H7 (cell line): Measurements from ENCODE around the gene PPID. TPM values are rescaled to one million over a fixed set of nuclear protein-coding genes. Genes with fewer than 3 reads are reported as not detected.
"Not testable (repeated sequence)": the region's sequence is repeated elsewhere in the genome, so short reads cannot be mapped to it uniquely, and the experiment has no call there.

ENCODE experiments used
- DNase-seq: peaks from one replicate; pipeline ENCODE4 v3.0.0; 2012
- H3K27me3 ChIP-seq: 2 replicates; pipeline ENCODE4 v1.6.0; 2011; ENCODE audit warnings: mild to moderate bottlenecking, low read length; ENCODE audit not compliant: control insufficient read depth, insufficient read depth
- H3K36me3 ChIP-seq: replicated peaks from 2 replicates; pipeline ENCODE4 v1.5.1; 2011; ENCODE audit warnings: low read length; ENCODE audit not compliant: control insufficient read depth, insufficient read depth
- H3K4me3 ChIP-seq: 2 replicates; pipeline ENCODE4 v1.5.1; 2011; ENCODE audit warnings: low read depth, mild to moderate bottlenecking, control low read depth, low read length, moderate library complexity; ENCODE audit not compliant: insufficient read depth
- total RNA-seq: library from RNA; depleted of rRNA; stranded (reverse); fragments of >200 nt; shearing (Covaris generic); gene quantifications from 2 replicates; pipeline ENCODE4 v1.2.3, GENCODE V29; 2014; rRNA removed

PPID gene
- total RNA-seq, 1 experiment from 2014 or later: 31.1 TPM

DNA sequence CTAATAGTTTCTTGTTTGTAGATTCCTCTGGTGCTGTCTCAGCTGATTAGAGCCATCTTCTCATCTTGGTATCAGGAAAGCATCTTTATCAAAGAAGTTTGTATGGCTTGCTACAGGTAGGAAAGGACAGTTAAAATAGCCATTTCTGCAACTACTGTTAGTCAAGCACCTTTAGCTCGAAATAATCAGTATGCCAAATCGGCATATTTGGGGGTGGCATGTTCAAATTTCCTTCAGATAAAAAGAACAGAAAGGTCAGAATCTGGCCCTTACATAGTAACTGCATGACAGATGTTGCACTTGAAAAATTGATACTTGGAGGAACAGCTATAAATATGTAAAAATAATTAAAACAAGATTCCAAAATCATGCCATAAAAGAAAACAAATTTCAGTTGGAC, 56.3 kb downstream of the PPID start:
- Histone ChIP-seq H3K36me3 (peaks cover 1% of the 10 kb centered on the region; the same call in 1 of the 2 replicates), H3K27me3 (no peaks in the 10 kb centered on the region), H3K4me3 (no peak overlapping the region)
- DNase-seq: no peak

DNA sequence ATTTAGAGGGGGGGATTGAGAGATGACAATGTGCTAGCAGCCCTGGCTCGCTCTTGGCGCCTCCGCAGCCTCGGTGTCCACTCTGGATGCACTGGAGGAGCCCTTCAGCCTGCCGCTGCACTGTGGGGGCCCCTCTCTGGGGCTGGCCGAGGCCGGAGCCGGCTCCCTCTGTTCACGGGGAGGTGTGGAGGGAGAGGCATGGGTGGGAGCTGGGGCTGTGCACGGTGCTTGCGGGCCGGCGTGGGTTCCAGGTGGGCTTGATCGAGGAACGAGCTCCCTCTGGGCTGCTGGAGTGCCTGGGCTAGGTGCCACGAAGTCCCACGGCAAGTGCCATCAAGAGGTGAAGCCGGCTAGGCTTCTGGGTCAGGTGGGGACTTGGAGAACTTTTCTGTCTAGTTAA, 58.4 kb downstream of the PPID start:
- H3K4me3 ChIP-seq: no peak overlapping the region
- DNase-seq: no peak
- no peaks in the 10 kb centered on the region for H3K27me3 ChIP-seq
- H3K36me3 ChIP-seq: peaks cover 1% of the 10 kb centered on the region; the same call in 1 of the 2 replicates

DNA sequence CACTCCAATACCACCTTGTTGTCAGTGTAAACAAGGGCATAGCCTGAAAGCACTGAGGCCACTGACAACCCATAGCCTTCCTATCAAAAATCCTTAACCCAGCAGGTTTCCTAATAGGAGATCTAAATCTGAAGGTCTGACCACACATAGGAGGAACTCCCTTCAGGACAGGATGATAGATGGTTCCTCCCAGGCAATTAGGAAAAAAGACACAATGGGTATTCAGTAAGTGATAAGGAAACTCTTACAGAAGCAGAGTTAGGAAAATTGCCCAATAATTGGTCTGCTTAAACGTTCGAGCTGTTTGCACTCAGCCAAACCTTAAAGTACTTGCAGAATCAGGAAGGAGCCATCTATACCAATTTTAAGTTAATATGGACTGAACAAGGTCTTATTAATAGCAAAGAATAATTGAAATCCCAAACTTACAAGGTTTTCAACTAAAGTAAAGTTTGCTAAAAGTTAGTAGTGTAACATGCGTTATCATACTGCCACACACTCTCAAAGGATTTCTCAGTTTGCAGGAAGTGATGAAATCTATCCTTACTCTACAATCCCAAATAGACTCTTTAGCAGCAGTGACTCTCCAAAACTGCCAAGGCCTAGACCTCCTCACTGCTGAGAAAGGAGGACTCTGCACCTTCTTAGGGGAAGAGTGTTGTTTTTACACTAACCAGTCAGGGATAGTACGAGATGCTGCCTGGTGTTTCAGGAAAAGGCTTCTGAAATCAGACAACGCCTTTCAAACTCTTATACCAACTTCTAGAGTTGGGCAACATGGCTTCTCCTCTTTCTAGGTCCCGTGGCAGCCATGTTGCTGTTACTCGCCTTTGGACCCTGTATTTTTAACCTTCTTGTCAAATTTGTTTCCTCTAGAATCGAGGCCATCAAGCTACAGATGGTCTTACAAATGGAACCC, 59.2 kb downstream of the PPID start:
- not testable (repeated sequence) for H3K27me3 ChIP-seq, H3K4me3 ChIP-seq, H3K36me3 ChIP-seq, DNase-seq

DNA sequence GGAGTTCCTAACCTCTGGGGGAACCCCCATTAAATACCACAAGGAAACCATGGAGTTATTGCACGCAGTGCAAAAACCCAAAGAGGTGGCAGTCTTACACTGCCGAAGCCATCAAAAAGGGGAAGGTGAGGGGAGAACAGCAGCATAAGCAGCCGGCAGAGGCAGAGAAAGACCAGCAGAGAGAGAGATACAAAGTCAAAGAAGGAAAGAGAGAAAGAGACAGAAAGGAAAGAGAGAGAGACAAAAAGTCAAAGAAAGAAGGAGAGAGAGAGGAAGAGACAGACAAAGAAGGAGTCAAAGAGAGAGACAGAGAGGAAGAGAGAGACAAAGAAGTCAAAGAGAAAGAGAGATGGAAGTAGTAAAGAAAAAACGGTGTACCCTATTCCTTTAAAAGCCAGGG, 59.9 kb downstream of the PPID start:
- H3K27me3 ChIP-seq, DNase-seq, H3K4me3 ChIP-seq, H3K36me3 ChIP-seq: not testable (repeated sequence)

Other genes with a start within 250 kb of the PPID start
- not detected in 2 replicates for gene RXFP1, start 201.5 kb downstream of the PPID start, total RNA-seq
- gene C4orf46, start 51.5 kb downstream of the PPID start, total RNA-seq: 32.9 and 35.8 TPM in 2 replicates
- 11.1 and 12.4 TPM in 2 replicates for gene ETFDH, start 51.1 kb downstream of the PPID start, total RNA-seq
- gene FNIP2, start 45.6 kb upstream of the PPID start, total RNA-seq: 5.9 and 9.2 TPM in 2 replicates